Transverse colon (tissue), 4 donors: Measurements from ENCODE around the gene PPDPF. TPM values are rescaled to one million over a fixed set of nuclear protein-coding genes. Genes with fewer than 3 reads are reported as not detected.

Experiments
- DNase-seq: peaks from one replicate; pipeline ENCODE4 v3.0.0-alpha.2; 2019
- H3K27ac ChIP-seq, 4 donors: fragments of 200-600 bp; sonication (generic); 2 replicates each; pipeline ENCODE4 v1.5.1; 2016 to 2018; ENCODE audit warnings: inconsistent platforms in 4 of 4
- H3K27me3 ChIP-seq: fragments of 200-600 bp; sonication (generic); 2 replicates; pipeline ENCODE4 v1.5.1; 2017; ENCODE audit warnings: inconsistent platforms
- H3K36me3 ChIP-seq, 4 donors: fragments of 200-600 bp; sonication (generic); 2 replicates each; pipeline ENCODE4 v1.5.1; 2017 to 2019; ENCODE audit warnings: inconsistent platforms in 4 of 4
- H3K4me1 ChIP-seq, 4 donors: fragments of 200-600 bp; sonication (generic); 2 replicates each; pipeline ENCODE4 v1.5.1; 2017 to 2020; ENCODE audit warnings: inconsistent platforms in 4 of 4
- H3K4me3 ChIP-seq, 4 donors: fragments of 200-600 bp; sonication (generic); 1 replicate in 1 of 4; 2 replicates in 3 of 4; pipeline versions ENCODE4 v1.5.1 to v1.6.1; 2017 to 2019; ENCODE audit warnings: inconsistent platforms in 4 of 4
- H3K9me3 ChIP-seq, 2 donors: fragments of 200-600 bp; sonication (generic); 2 replicates each; pipeline ENCODE4 v1.5.1; 2017 to 2019; ENCODE audit warnings: inconsistent platforms in 2 of 2
- CTCF ChIP-seq, 5 experiments: fragments of 200-600 bp in 3 of 5; fragments of 450-650 bp in 2 of 5; sonication (generic) in 3 of 5; IDR thresholded peaks; 1 replicate in 2 of 5; 2 replicates in 3 of 5; pipeline ENCODE4 v1.5.1; 2016 to 2017; ENCODE audit warnings: antibody characterized with exemption in 5 of 5, inconsistent platforms in 3 of 5, mild to moderate bottlenecking in 2 of 5, moderate library complexity in 1 of 5
- EP300 ChIP-seq: sonication (generic); formaldehyde crosslinking; IDR thresholded peaks from one replicate; pipeline ENCODE4 v1.6.1; 2017; ENCODE audit warnings: antibody characterized with exemption, low read depth
- POLR2A ChIP-seq: fragments of 450-650 bp; IDR thresholded peaks from one replicate; pipeline ENCODE4 v1.6.1; 2016; ENCODE audit warnings: antibody characterized with exemption, mild to moderate bottlenecking, moderate library complexity
- POLR2AphosphoS5 ChIP-seq, 3 donors: sonication (generic); formaldehyde crosslinking; IDR thresholded peaks; one replicate each; pipeline ENCODE4 v1.6.1; 2016; ENCODE audit warnings: antibody characterized with exemption in 3 of 3
- WGBS, 2 donors: methylation state at CpG; one replicate each; pipeline ENCODE4 v1.1.5; 2018; ENCODE audit warnings: low coverage in 1 of 2; 5-methylcytosine and 5-hydroxymethylcytosine counted together
- in situ Hi-C, 4 donors: fragments of 200-750 bp; cut with MboI; loops; one replicate each; pipeline versions ENCODE4 v1.15.0 to v1.15.1; 2017; ENCODE audit warnings: low sequenced_read_pairs in 3 of 4, low pct_ligation_motif_present in 1 of 4, low pct_unique_long_range_greater_than_20kb in 1 of 4
- intact Hi-C: fragments of 100-400 bp; cut with DNase I; formaldehyde crosslinking; loops from one replicate; pipeline ENCODE4 v1.15.1; 2023; ENCODE audit warnings: low total_unique reads
- total RNA-seq, 4 donors: library from RNA; depleted of rRNA; stranded (reverse); fragments of >200 nt; gene quantifications; one replicate each; pipeline ENCODE4 v1.1.0, GENCODE V29; 2016

PPDPF gene
- total RNA-seq, 4 donors from 2014 or later = 320 to 695 (median 517) TPM

- 78 to 81% methylated on average over 4 to 6 of the region's 6 CpGs for WGBS, 2 donors
- Histone ChIP-seq H3K27ac (peak overlapping the region in 1 of 4 donors; percentile 69), H3K4me1 (peaks cover 7 to 48% (median 35%) of the 10 kb centered on the region in 4 donors), H3K9me3 (no peaks in the 10 kb centered on the region), H3K27me3 (peaks cover 28% of the 10 kb centered on the region), H3K4me3 (no peak overlapping the region), H3K36me3 (no peaks in the 10 kb centered on the region)
- in situ Hi-C loops = loop anchor here in 1 of 4 donors (25.0 kb wide), 1 partner anchor 94 kb away; the partner anchor contains the start of gene GMEB2
- intact Hi-C loops = no loop called here
- TF ChIP-seq POLR2A (no peak), POLR2AphosphoS5 (IDR thresholded peaks at IDR 0.05) (no peak), CTCF (IDR thresholded peaks at IDR 0.05) (no peak), EP300 (no peak)
- no peak for DNase-seq
These were observed 23.2 kb downstream of the PPDPF start for GRCh38 chr20:63543733-63544132.

GRCh38 chr20:63544241-63544957, 23.8 kb downstream of the PPDPF start:
- no peak for TF ChIP-seq POLR2A
- no peak for TF ChIP-seq CTCF (IDR thresholded peaks at IDR 0.05)
- no peak for TF ChIP-seq EP300
- TF ChIP-seq POLR2AphosphoS5 (IDR thresholded peaks at IDR 0.05) = no peak
- in situ Hi-C loops = loop anchor here in 1 of 4 donors (25.0 kb wide), 1 partner anchor 93 kb away; the partner anchor contains the start of gene GMEB2
- H3K27me3 ChIP-seq = peaks cover 33% of the 10 kb centered on the region
- DNase-seq = no peak
- WGBS, 2 donors = 40 to 60% methylated on average over 1 to 21 of the region's 27 CpGs
- H3K4me3 ChIP-seq = no peak overlapping the region
- no peaks in the 10 kb centered on the region for H3K36me3 ChIP-seq
- H3K27ac ChIP-seq = peak overlapping the region in 3 of 4 donors; percentile 35 to 69 (median 42)
- H3K9me3 ChIP-seq = no peaks in the 10 kb centered on the region
- intact Hi-C loops = no loop called here
- H3K4me1 ChIP-seq = peaks cover 6 to 42% (median 28%) of the 10 kb centered on the region in 4 donors

- Histone ChIP-seq H3K27ac (peak overlapping the region; percentile 30 to 69 (median 58)), H3K4me3 (no peak overlapping the region), H3K36me3 (no peaks in the 10 kb centered on the region), H3K27me3 (peaks cover 39% of the 10 kb centered on the region), H3K9me3 (no peaks in the 10 kb centered on the region), H3K4me1 (peaks cover 5 to 41% (median 27%) of the 10 kb centered on the region in 4 donors)
- in situ Hi-C loops = loop anchor here in 1 of 4 donors (25.0 kb wide), 1 partner anchor 92 kb away; the partner anchor contains the start of gene GMEB2
- 45% methylated on average over 18 of the region's 19 CpGs; no CpG with 5 or more reads in 1 of the 2 donors for WGBS, 2 donors
- DNase-seq = peak; percentile 78
- intact Hi-C loops = no loop called here
- TF ChIP-seq CTCF (IDR thresholded peaks at IDR 0.05) = no peak
- peak; percentile 23 for TF ChIP-seq EP300
- peak; percentile 24 to 36 (median 30) for TF ChIP-seq POLR2AphosphoS5 (IDR thresholded peaks at IDR 0.05)
These were observed 24.5 kb downstream of the PPDPF start for GRCh38 chr20:63544958-63545516.

- TF ChIP-seq EP300 (no peak), POLR2AphosphoS5 (IDR thresholded peaks at IDR 0.05) (no peak), CTCF (IDR thresholded peaks at IDR 0.05) (no peak), POLR2A (peak; percentile 11)
- 27% methylated on average over 5 of the region's 6 CpGs; no CpG with 5 or more reads in 1 of the 2 donors for WGBS, 2 donors
- Histone ChIP-seq H3K27me3 (peaks cover 47% of the 10 kb centered on the region), H3K4me3 (no peak overlapping the region), H3K27ac (peak overlapping the region; percentile 30 to 69 (median 58)), H3K4me1 (peaks cover 5 to 41% (median 27%) of the 10 kb centered on the region in 4 donors), H3K9me3 (no peaks in the 10 kb centered on the region), H3K36me3 (no peaks in the 10 kb centered on the region)
- in situ Hi-C loops = loop anchor here in 1 of 4 donors (25.0 kb wide), 1 partner anchor 91 kb away; the partner anchor contains the start of gene GMEB2
- intact Hi-C loops = no loop called here
- DNase-seq = peak; percentile 38
These were observed 25.2 kb downstream of the PPDPF start for GRCh38 chr20:63545814-63546213.
